Gastroesophageal sphincter (tissue), 3 donors: ENCODE results near the gene OR51D1.

ENCODE experiments used
- CTCF ChIP-seq, 4 experiments: fragments of 200-600 bp in 2 of 4; fragments of 450-650 bp in 2 of 4; sonication (generic) in 1 of 4; IDR thresholded peaks; one replicate each; pipeline ENCODE4 v1.5.1; 2017 to 2019; ENCODE audit warnings: antibody characterized with exemption in 4 of 4, mild to moderate bottlenecking in 2 of 4, moderate library complexity in 2 of 4
- POLR2AphosphoS5 ChIP-seq: sonication (generic); formaldehyde crosslinking; IDR thresholded peaks from one replicate; pipeline ENCODE4 v1.6.1; 2017; ENCODE audit warnings: antibody characterized with exemption

GRCh38 chr11:4682623-4683419 is 45.5 kb downstream of the OR51D1 start:
- TF ChIP-seq CTCF (IDR thresholded peaks at IDR 0.05) (no peak), POLR2AphosphoS5 (no peak)
